Hepatocyte (in vitro differentiated cells): ENCODE results near the gene UBAP1.

ENCODE experiments used
- EZH2phosphoT487 ChIP-seq: fragments of 200-600 bp; sonication (generic); IDR thresholded peaks from one replicate; pipeline ENCODE4 v1.6.1; 2018; ENCODE audit warnings: antibody characterized with exemption, mild to moderate bottlenecking, low read depth, moderate library complexity; ENCODE audit not compliant: unreplicated experiment, severe bottlenecking
- TF ChIP-seq, protein P1 (sequence below): fragments of 200-600 bp; sonication (generic); IDR thresholded peaks from 2 replicates; pipeline ENCODE4 v1.5.1; 2016; ENCODE audit warnings: antibody characterized with exemption, mild to moderate bottlenecking; ENCODE audit not compliant: poor library complexity

GRCh38 chr9:34220218-34220617 lies 41.4 kb downstream of the UBAP1 start:
- TF ChIP-seq, protein P1, sequence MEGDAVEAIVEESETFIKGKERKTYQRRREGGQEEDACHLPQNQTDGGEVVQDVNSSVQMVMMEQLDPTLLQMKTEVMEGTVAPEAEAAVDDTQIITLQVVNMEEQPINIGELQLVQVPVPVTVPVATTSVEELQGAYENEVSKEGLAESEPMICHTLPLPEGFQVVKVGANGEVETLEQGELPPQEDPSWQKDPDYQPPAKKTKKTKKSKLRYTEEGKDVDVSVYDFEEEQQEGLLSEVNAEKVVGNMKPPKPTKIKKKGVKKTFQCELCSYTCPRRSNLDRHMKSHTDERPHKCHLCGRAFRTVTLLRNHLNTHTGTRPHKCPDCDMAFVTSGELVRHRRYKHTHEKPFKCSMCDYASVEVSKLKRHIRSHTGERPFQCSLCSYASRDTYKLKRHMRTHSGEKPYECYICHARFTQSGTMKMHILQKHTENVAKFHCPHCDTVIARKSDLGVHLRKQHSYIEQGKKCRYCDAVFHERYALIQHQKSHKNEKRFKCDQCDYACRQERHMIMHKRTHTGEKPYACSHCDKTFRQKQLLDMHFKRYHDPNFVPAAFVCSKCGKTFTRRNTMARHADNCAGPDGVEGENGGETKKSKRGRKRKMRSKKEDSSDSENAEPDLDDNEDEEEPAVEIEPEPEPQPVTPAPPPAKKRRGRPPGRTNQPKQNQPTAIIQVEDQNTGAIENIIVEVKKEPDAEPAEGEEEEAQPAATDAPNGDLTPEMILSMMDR = no peak
- TF ChIP-seq EZH2phosphoT487 = no peak
